Measurements from ENCODE around the gene KCNQ2. TPM values are rescaled to one million over a fixed set of nuclear protein-coding genes. Genes with fewer than 3 reads are reported as not detected.

Gene KCNQ2
- total and polyA plus RNA-seq, 12 donors = 0.03 to 3.8 (median 1.4) TPM; not detected in 7

DNA sequence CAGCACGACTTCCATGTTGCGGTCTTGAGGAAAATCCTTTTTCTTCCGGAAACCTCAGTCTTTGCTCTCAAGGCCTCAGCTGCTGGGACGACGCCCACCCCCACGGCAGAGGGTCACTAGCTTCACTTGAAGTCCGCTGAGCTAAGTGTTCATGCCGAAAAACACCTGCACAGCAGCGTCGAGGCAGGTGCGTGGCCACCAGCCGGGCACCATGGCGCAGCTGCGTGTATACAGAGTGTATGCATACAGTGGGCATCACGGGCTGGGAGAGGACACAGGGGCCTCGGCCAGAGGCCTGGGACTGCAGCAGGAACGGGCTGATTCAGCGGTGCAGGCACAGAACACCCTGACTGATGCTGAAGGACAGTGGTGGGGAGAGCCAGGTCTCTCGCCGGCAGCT, 20.1 kb downstream of the KCNQ2 start:
- Histone ChIP-seq H3K27ac (no peak overlapping the region), H3K9me3 (no peaks in the 10 kb centered on the region), H3K27me3 (peaks cover 0 to 77% (median 60%) of the 10 kb centered on the region in 7 donors), H3K4me1 (peaks cover 0 to 32% (median 19%) of the 10 kb centered on the region in 9 donors), H3K4me3 (no peak overlapping the region), H3K36me3 (no peaks in the 10 kb centered on the region)
- TF ChIP-seq, protein P1, sequence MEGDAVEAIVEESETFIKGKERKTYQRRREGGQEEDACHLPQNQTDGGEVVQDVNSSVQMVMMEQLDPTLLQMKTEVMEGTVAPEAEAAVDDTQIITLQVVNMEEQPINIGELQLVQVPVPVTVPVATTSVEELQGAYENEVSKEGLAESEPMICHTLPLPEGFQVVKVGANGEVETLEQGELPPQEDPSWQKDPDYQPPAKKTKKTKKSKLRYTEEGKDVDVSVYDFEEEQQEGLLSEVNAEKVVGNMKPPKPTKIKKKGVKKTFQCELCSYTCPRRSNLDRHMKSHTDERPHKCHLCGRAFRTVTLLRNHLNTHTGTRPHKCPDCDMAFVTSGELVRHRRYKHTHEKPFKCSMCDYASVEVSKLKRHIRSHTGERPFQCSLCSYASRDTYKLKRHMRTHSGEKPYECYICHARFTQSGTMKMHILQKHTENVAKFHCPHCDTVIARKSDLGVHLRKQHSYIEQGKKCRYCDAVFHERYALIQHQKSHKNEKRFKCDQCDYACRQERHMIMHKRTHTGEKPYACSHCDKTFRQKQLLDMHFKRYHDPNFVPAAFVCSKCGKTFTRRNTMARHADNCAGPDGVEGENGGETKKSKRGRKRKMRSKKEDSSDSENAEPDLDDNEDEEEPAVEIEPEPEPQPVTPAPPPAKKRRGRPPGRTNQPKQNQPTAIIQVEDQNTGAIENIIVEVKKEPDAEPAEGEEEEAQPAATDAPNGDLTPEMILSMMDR (IDR thresholded peaks at IDR 0.05) = no peak
- 87 to 90% methylated on average over 20 of the region's 20 CpGs for WGBS, 2 donors
- no peak for DNase-seq
- ATAC-seq = no peak
- intact Hi-C loops (cut with DNase I) = no loop called here

GRCh38 chr20:63451821-63452220, 20.6 kb downstream of the KCNQ2 start:
- no peaks in the 10 kb centered on the region for H3K36me3 ChIP-seq
- intact Hi-C loops (cut with DNase I) = no loop called here
- H3K4me1 ChIP-seq = peaks cover 0 to 28% (median 17%) of the 10 kb centered on the region in 9 donors
- H3K27me3 ChIP-seq = peaks cover 0 to 74% (median 56%) of the 10 kb centered on the region in 7 donors
- 93 to 95% methylated on average over 17 of the region's 17 CpGs for WGBS, 2 donors
- no peak for ATAC-seq
- no peak overlapping the region for H3K27ac ChIP-seq
- no peak for DNase-seq
- H3K9me3 ChIP-seq = no peaks in the 10 kb centered on the region
- H3K4me3 ChIP-seq = no peak overlapping the region
- TF ChIP-seq, protein P1 (IDR thresholded peaks at IDR 0.05) = no peak

DNA sequence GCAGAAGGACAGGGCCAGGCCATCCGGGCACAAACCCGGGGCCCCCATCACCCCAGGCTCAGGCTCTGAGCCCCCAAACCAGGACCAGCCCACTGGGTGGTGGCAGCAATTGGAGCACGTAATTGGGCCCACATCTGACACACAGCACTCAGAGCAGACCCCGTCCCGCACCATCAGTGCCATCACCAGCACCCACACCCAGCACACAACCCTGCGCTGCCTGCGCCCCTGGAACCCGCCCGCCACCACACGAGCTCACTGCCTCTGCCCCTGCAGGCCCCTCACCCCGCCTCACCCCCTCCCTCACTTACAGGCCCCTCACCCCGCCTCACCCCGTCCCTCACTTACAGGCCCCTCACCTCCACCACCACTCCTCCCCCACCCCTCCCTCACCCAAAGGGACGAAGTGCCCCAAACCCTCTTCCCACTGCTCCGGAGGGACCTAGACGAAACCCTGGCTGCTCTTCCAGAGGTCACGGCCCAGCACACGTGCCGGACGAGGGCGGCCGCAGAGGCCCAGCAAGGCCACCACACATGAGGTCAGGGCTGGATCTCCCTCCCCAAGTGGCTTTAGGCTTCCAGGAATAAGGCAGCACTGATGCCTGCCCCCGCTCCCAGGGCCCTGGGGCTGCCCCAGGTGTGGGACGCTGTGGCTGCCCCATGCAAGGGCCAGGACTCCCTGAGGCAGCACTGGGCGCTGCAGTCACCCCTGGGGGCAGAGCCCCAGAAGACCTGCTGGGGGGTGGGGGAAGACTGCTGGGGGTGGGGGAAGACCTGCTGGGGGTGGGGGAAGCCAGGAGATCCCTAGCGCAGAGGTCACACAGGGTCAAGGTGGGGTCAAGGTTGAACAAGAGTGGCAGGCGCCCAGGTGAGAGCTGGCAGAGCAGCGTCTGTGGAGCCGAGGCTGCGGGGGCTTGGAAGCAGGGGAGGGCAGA, 22.4 kb downstream of the KCNQ2 start:
- ATAC-seq (no peak), DNase-seq (no peak)
- TF ChIP-seq, protein P1 (IDR thresholded peaks at IDR 0.05) = no peak
- Histone ChIP-seq H3K36me3 (no peaks in the 10 kb centered on the region), H3K27ac (no peak overlapping the region), H3K27me3 (peaks cover 0 to 67% (median 42%) of the 10 kb centered on the region in 7 donors), H3K4me3 (no peak overlapping the region), H3K9me3 (no peaks in the 10 kb centered on the region), H3K4me1 (peaks cover 0 to 27% (median 17%) of the 10 kb centered on the region in 9 donors)
- 83 to 87% methylated on average over 29 to 30 of the region's 30 CpGs for WGBS, 2 donors
- intact Hi-C loops (cut with DNase I) = loop anchor here in 2 of 10 donors (10.0 kb wide), 1 partner anchor 75 kb away; the partner anchor contains the start of gene PPDPF (in 2 of the 2)

DNA sequence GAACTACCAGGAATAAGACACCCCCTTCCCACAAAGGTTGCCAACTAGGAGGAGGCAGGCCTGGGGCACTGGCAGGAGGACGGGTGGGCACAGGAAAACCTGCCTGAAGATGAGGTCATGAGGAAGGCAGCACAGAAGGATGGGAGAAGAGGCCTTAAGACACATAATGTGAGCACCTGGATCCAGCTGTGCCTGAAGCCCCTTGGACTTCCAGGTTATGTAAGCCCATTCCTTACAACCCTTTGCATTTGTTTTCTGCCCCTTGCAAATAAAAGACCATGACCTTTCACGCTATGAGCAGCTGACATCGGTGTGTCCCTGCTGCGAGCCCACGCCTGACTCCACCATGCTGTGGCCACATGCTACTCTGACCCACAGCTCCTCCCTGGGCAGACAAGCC, 23.4 kb downstream of the KCNQ2 start:
- Histone ChIP-seq H3K27ac (no peak overlapping the region), H3K27me3 (peaks cover 0 to 61% (median 32%) of the 10 kb centered on the region in 7 donors), H3K36me3 (no peaks in the 10 kb centered on the region), H3K4me3 (no peak overlapping the region), H3K4me1 (peaks cover 0 to 26% (median 10%) of the 10 kb centered on the region in 9 donors), H3K9me3 (no peaks in the 10 kb centered on the region)
- intact Hi-C loops (cut with DNase I) = loop anchor here in 2 of 10 donors (10.0 kb wide), 1 partner anchor 76 kb away; the partner anchor contains the start of gene PPDPF (in 2 of the 2)
- TF ChIP-seq, protein P1 (IDR thresholded peaks at IDR 0.05) = no peak
- no peak for DNase-seq
- no peak for ATAC-seq
- 90 to 94% methylated on average over 5 of the region's 5 CpGs for WGBS, 2 donors

All from heart right ventricle (tissue), 16 donors.